Activated T-helper 9 cell treated with anti-CD3 and anti-CD28 coated beads, Interleukin-2, amount 50 U/mL, for 16 hours (primary cell): ENCODE results near the gene SAMD9L.

ENCODE experiments used
- DNase-seq: peaks from one replicate; pipeline ENCODE4 v3.0.0-alpha.2; 2020; ENCODE audit warnings: low read depth

Gene SAMD9L

GRCh38 chr7:93148144-93148543, at the start of gene SAMD9L:
Gene SAMD9L (minus strand): TSS chr7:93148385. CDS start chr7:93135971, 12,414 bp downstream.
- no peak for DNase-seq

DNA sequence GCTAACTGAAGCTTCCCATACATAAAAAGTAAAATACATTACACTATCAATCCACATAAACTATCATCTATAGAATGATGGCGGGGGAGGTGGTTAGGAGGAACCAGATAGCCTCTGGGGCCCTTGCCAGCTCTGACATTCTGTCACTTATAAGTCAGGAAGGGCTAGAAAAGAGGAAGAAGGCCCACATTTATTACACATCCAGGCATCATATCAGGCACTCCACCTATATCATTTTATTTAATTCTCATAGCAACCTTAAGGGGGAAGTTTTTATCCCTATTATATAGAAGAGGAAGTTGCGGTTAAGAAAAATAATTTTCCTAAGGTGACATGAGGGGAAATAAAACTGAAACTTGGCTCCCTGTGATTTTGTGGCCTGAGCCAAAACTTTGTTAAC, 48.2 kb upstream of the SAMD9L start:
- no peak for DNase-seq

DNA sequence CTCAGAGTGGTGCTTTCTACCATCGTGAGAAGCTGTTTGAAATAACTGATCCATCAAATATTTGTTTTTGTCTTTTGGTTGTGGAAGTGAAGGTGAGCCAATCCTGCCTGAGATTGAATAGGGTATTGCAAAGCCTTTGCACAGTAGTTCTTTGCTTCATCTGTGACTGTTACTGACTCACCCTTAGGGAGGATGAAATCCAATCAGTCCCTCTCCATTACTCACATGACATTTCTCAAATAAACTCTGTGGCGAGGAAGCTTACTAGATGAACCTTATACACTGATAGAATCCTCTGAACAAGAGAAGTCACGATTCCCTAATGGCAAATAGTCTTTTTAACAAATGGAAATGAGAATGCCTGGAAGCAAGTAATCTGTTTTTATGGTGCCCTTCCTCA, 46.2 kb upstream of the SAMD9L start:
- no peak for DNase-seq

DNA sequence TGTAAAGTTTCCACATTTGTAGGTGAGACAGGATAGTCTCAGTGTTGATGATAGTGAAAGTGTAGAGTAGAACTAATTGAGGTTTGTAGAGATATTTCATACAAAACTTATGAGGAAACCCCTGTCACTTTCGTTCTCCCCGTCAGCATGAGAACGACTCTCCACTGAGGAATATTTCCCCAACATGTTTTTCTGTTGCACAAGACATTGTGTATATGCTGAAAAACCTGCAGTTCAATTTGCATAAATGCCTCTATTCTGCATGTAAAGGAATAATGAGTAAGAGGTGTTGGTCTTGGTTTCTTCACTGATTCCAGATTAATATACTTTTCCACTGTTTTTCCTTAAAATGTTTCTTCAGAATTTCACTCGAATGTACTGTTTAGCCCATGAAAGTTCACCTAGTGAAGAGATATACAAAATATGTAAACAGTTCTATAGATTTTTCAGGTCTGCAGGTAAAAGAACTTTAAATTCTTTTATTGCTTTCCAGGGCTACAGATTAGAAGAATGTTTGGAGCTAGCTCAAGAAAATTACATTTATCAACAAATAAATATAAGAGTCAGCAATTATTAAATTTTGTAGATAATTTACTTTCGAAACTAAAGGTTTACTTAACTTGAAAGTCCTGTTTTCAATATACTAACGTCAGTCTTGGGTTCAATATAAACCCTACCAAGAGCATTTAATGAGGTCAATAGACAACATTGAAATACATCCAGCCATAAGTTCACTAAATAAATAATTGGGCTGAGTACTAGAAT, 40.9 kb upstream of the SAMD9L start:
- DNase-seq, result no peak

DNA sequence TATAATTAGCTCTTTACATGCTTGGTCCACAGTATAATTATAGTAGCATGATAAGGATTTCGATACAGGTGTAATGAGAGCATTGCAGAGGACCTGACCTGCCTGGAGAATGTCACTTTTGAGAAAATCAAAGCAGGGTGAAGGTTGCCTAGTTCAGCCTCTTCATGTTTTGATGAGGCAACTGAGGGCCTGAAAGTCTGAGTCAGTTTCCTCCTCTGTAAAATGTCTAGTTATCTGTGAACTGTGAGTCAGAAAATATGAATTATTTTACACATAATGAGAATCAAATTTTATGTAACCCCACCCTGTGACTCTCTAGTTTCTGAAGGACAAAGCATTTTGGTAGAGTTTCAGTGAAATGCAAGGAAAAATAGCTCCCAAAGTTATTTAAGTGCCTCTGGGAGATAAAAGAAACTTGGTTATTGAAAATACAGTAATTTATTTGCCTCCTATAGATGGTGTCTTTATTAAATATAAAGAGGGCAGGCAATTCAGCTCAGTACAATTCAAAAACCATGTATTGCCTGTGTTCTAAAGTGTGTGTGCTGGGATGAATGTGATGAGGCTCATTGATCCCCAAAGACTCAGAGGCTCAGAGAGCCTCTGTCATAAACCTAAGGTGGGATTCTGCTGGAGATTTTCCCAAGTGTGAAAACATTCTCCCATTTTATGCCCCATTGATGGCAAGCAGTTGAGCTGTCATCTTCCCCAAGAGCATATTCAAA, 37.3 kb upstream of the SAMD9L start:
- DNase-seq, result no peak

- no peak for DNase-seq
Measured at GRCh38 chr7:93179173-93179572, 31.0 kb upstream of the SAMD9L start.

- DNase-seq, result no peak
Measured at GRCh38 chr7:93178213-93178612, 30.0 kb upstream of the SAMD9L start.

DNA sequence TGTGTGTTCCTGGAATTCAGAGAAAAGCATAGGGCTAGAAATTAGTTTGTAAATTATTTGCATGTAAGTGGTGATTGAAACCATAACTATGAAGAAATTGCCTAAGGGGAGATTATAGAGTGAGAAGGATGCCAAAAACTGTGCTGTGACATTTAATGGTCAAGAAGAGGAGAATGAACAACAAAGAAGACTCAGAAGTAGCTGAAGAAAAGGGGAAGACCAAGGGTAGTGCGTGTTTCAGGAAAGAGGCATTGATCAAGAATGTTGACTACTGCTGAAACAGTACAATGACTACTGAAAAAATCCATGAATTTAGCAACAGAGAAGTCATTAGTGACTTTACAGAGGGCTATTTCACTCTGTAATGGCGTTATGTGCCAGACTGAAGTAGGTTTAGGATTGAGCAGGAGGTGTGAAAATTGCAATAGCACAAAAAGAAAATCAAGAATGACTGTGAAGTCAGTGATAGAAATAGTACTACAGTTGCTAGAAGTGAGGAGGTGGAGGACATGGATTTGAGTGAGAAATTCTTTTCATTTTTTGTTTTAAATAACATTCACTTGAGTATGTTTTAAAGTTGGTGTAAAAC, 28.9 kb upstream of the SAMD9L start:
- no peak for DNase-seq

DNA sequence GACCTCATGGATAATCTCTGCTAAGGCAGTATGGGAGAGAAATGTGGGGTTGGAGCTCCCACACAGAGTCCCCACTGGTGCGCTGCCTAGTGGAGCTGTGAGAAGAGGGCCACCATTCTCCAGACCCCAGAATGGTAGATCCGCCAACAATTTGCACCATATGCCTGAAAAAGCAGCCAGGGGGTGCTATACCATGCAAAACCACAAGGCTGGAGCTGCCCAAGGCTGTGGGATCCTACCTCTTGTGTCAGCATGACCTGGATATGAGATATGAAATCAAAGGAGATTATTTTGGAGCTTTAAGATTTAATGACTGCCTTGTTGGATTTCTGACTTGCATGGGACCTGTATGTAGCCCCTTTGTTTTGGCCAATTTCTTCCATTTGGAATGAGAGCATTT, 27.0 kb upstream of the SAMD9L start:
- no peak for DNase-seq

DNA sequence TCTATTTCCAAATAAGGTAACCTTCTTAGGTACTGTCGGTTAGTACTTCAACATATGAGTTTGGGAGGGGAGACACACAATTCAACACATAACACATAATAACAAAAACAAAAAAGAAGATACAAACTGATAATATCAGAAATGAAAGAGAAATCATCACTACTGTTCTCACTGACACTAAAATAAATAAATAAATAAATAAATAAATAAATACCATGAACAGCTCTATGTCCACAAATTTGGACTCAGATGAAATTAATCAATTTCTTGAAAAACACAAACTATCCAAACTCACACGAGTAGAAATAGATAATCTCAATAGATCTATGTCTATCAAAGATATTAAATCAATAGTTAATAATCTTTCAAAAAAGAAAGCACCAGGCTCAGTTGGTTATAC, 24.5 kb upstream of the SAMD9L start:
- DNase-seq, result no peak

- DNase-seq, result no peak
Measured at GRCh38 chr7:93171606-93172226, 23.5 kb upstream of the SAMD9L start.

GRCh38 chr7:93165447-93165846, 17.3 kb upstream of the SAMD9L start:
- DNase-seq, result no peak

GRCh38 chr7:93164766-93165165, 16.6 kb upstream of the SAMD9L start:
- no peak for DNase-seq

DNA sequence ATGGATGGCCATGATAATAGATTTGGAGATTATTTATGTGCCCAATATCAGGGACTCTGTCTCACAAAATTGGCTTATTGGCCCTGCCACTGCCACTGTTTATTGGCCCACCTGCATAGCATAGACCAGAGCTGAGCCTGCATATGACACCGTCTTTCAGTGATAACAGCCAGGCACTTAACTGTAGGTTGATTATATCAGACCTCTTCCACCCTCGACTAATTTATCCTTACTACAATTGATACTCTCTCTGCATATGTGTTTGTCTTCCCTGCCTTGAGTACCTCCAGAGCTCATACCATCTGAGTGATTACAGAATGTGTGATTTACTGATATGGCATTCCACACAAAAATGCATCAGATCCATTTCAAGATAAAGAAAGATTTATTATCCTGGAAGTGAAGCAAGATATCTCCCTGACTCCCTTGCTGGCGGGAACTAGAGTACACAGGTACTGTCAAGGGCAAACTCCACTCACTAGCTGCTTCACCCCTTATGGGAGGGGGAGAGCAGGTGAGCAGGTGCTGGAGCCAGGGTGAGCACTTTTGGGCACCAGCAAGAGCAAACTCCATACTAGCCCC, 13.1 kb upstream of the SAMD9L start:
- no peak for DNase-seq

GRCh38 chr7:93160410-93160809, 12.2 kb upstream of the SAMD9L start:
- no peak for DNase-seq

GRCh38 chr7:93159490-93159889, 11.3 kb upstream of the SAMD9L start:
- DNase-seq, result no peak

DNA sequence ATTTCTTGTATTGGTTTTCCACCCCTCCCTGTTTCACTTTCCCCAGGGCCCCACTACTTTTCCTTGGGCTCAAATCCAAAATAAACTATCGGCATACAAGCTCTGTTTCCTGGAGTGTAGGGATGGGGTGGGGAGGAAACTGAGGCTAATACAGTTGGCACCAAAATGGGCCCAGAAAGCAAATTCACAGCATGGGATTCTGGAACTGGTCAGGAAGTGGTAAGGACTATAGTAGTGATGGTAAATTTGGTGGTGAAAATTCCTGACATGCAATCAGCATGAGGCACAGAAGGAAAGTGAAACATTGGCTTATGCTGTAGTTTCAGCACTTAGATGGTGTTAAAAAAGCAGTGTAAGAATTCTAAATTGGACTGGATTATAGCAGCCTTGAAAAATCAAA, 8.7 kb upstream of the SAMD9L start:
- no peak for DNase-seq

DNA sequence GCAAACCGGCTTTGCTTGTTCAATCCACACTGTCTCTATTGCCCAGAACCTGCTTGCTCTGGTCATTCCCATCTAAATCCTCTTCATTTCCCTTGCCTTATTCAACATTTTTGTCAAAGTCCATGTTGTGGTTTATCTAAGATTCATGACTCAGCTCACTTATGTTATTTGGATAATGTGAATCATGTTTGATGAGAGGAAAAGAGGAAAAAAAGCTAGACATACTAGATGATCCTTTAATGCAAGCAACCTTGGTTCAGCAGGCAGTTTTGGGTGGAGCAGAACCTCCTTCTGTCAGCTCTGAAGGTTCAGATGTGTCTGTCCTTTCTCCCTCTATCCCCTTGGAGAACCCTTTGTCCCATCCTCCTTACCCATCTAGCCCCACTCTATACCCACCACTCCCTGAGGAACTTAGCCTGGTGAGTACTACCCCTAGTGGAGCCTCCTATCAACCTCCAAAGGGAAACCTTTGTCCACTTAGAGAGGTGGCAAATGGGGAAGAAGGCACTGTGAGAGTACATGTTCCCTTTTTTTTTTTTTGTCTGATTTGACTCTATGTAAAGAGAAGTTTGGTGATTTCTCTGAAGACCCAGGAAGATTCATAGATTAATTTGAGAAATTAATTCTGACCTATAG, 2.1 kb upstream of the SAMD9L start:
- DNase-seq, result no peak

DNA sequence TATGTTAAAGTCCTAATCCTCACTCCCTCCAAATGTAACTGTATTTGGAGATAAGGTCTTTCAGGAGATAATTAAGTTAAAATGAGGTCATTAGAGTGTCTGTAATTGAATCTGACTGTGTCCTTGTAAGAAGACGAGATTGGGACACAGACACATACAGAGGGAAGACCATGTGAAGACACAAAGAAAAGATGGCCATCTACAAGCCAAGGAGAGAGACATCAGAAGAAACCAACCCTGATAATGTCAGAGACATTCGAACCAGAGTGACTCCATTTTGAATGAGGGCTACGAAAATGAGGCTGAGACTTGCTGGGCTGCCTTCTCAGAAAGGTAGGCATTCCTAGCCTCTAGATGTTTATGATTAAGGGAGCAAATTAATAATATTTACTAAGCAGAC, 542 bp upstream of the SAMD9L start:
- DNase-seq, result no peak

DNA sequence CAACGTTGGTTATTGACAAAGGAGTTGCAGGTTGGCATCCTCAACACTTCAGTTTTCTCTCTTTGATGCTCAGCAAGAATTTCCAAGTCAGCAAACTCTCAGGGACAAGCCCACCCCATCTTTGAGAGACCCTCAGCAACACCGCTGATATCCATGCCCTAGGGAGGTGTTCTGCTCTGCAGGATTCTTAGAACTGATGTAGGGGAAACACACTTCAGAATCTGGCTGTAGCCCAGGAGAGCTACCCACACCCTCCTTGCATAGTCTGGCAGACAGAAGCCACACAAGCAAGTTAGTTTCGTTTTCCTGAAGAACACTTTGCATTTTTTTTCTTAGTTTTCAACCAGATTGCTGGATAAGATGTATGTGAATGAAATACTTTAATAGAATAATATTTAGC, 822 bp downstream of the SAMD9L start:
- DNase-seq, result no peak

GRCh38 chr7:93146472-93147141, 1.6 kb downstream of the SAMD9L start:
- no peak for DNase-seq
